Pancreas (tissue), 10 donors: ENCODE results near the gene PCGF2. TPM values are rescaled to one million over a fixed set of nuclear protein-coding genes. Genes with fewer than 3 reads are reported as not detected.
A peak's percentile ranks its signal among the peaks of the same experiment; 100 is the strongest.

ENCODE experiments used
- ATAC-seq, 4 donors: fragments of 200-7000 bp; cut with Tn5 transposase; one replicate each; pipeline versions ENCODE4 v1.8.0 to v1.9.1; 2020; ENCODE audit warnings: mild to moderate bottlenecking in 4 of 4, moderate library complexity in 4 of 4
- DNase-seq, 6 donors: peaks; one replicate each; pipeline ENCODE4 v3.0.0-alpha.2; 2020
- FAIRE-seq: peaks from 2 replicates; lab custom pipeline; 2012; peaks lifted over from hg19 to GRCh38; lab: Jason Lieb, UNC
- H3K27ac ChIP-seq, 4 donors: fragments of 200-600 bp; sonication (generic); 1 replicate in 3 of 4; 2 replicates in 1 of 4; pipeline versions ENCODE4 v1.5.0 to v1.8.0; 2020
- H3K27me3 ChIP-seq, 4 donors: fragments of 200-600 bp; one replicate each; pipeline ENCODE4 v1.8.0; 2021
- H3K36me3 ChIP-seq, 3 donors: fragments of 200-600 bp; sonication (generic) in 1 of 3; one replicate each; pipeline versions ENCODE4 v1.5.0 to v1.8.0; 2020 to 2021
- H3K4me1 ChIP-seq, 3 donors: fragments of 200-600 bp; one replicate each; pipeline ENCODE4 v1.8.0; 2021
- H3K4me3 ChIP-seq, 4 donors: fragments of 200-600 bp; sonication (generic) in 2 of 4; one replicate each; pipeline versions ENCODE4 v1.5.0 to v1.8.0; 2020 to 2021
- H3K9me3 ChIP-seq, 4 donors: fragments of 200-600 bp; one replicate each; pipeline ENCODE4 v1.8.0; 2021
- WGBS, 2 donors: extraction: QIAGEN DNeasy Blood & Tissue Kit; methylation state at CpG; one replicate each; pipeline ENCODE4 v1.1.7; 2013; 5-methylcytosine and 5-hydroxymethylcytosine counted together
- intact Hi-C, 3 donors: fragments of 100-400 bp; cut with DNase I; formaldehyde crosslinking; loops; one replicate each; pipeline versions ENCODE4 v1.11.1 to v1.14.2; 2022
- polyA plus RNA-seq, 2 donors: library from polyadenylated mRNA; stranded (reverse); fragments of 200-250 nt; gene quantifications; one replicate each; pipeline ENCODE4 v1.2.3, GENCODE V29; 2013
- total RNA-seq, 6 donors: library from RNA; stranded (reverse); fragmentation: NEBNext Ultra II Directional in 4 of 6; extraction: Animal tissue kit (Norgen Biotek cat#: 25700) in 4 of 6; gene quantifications; one replicate each; pipeline versions ENCODE4 v1.2.1 to v1.2.4, GENCODE V29; 2021 to 2023
- TF ChIP-seq, protein P1 (sequence below), 4 donors: fragments of 200-600 bp; sonication (generic) in 3 of 4; IDR thresholded peaks; one replicate each; pipeline versions ENCODE4 v1.5.0 to v1.8.0; 2021; ENCODE audit warnings: antibody characterized with exemption in 4 of 4
- donor health status: healthy with polysubstance abuse.
- donor health status: DM: no; HTN: no; CAD: no; lungs with moderate emphysema.
- donor health status: DM: no; HTN: no; CAD: no.
- donor health status: control.
- donor health status: control.
- donor health status: Bipolar disorder and iron deficiency.
- donor health status: DM: yes; HTN: yes; CAD: no.
- donor health status: DM: no; HTN: no; CAD: no.
- donor health status: DM: no; HTN: no; CAD: no.
- donor health status: DM: yes; HTN: yes; CAD: no.

PCGF2 gene
- total and polyA plus RNA-seq, 8 donors: 12.9 to 39.6 (median 22.1) TPM

DNA sequence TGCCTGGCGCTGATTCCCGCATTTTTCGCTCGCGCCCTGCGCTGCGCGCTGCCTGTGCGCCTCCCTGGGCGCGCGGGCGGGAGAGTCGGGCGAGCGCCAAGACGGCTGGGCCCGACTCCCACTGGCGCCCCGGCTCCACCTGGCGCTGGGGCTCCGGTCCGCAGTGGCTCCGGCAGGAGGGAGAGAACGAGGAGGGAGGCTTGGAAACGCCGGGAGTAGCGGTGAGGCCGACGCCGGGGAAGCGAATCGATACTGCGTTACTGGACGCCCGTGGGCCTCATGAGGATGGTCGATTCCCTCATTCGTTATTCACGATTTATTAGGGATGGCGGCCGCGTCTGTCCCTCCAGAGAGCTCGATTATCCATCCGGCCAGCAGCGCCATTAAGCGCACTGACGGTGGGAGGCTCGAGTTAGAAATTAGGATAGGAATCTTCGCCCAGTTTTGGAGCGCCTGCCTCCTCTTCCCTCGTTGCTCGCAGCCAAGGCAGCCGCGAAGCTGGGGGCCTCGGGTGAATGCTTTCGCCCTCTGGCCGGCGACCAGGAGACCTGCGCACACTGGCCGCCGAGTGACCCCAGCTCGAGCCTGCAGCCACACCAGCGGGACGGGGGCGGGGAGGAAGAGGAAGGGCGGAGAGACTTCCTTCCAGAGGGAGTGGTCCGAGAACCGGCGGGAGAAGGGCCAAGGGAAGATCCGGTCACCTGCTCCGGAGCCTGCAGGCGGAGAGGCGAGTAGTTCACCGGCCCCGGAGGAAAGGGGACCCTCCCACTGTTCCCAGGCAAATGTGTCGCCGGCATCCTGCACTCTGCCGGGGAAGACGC, 1.3 kb upstream of the PCGF2 start:
- H3K36me3 ChIP-seq: no peaks in the 10 kb centered on the region
- peak overlapping the region; percentile 78 to 84 (median 80) for H3K4me3 ChIP-seq
- DNase-seq: peak; percentile 70 to 87 (median 80)
- no peak for FAIRE-seq
- H3K9me3 ChIP-seq: no peaks in the 10 kb centered on the region
- TF ChIP-seq, protein P1, sequence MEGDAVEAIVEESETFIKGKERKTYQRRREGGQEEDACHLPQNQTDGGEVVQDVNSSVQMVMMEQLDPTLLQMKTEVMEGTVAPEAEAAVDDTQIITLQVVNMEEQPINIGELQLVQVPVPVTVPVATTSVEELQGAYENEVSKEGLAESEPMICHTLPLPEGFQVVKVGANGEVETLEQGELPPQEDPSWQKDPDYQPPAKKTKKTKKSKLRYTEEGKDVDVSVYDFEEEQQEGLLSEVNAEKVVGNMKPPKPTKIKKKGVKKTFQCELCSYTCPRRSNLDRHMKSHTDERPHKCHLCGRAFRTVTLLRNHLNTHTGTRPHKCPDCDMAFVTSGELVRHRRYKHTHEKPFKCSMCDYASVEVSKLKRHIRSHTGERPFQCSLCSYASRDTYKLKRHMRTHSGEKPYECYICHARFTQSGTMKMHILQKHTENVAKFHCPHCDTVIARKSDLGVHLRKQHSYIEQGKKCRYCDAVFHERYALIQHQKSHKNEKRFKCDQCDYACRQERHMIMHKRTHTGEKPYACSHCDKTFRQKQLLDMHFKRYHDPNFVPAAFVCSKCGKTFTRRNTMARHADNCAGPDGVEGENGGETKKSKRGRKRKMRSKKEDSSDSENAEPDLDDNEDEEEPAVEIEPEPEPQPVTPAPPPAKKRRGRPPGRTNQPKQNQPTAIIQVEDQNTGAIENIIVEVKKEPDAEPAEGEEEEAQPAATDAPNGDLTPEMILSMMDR (IDR thresholded peaks at IDR 0.05): no peak
- ATAC-seq: peak; percentile 29 to 44 (median 34)
- WGBS, 2 donors: 0 to 1% methylated on average over 77 to 79 of the region's 79 CpGs
- no peaks in the 10 kb centered on the region for H3K27me3 ChIP-seq
- intact Hi-C loops: no loop called here
- H3K4me1 ChIP-seq: peaks cover 4 to 14% (median 9%) of the 10 kb centered on the region in 3 donors
- peak overlapping the region; percentile 61 to 85 (median 71) for H3K27ac ChIP-seq

DNA sequence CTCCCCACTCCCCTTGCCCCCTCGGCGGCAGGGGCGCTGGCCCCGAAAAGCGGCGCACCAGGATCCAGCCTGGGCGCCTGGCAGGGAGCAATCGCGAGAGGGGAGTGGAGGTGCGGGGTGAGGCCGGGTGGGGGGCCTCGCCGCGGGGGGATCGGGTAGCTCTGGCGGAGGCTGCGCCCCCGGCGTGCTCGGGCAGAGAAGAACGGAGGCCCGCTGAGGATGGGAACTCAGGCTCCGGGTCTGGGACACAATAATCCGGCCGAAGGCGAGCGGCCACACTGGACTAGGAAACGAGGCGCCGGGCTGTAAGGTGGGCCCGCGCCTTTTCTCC, 721 bp upstream of the PCGF2 start:
- H3K27me3 ChIP-seq: no peaks in the 10 kb centered on the region
- intact Hi-C loops: no loop called here
- FAIRE-seq: no peak
- peak overlapping the region; percentile 78 to 84 (median 80) for H3K4me3 ChIP-seq
- DNase-seq: peak in 1 of 6 donors; percentile 80
- no peak for ATAC-seq
- TF ChIP-seq, protein P1 (IDR thresholded peaks at IDR 0.05): no peak
- 1% methylated on average over 27 to 32 of the region's 32 CpGs for WGBS, 2 donors
- no peaks in the 10 kb centered on the region for H3K36me3 ChIP-seq
- H3K9me3 ChIP-seq: no peaks in the 10 kb centered on the region
- peaks cover 5 to 16% (median 7%) of the 10 kb centered on the region in 3 donors for H3K4me1 ChIP-seq
- H3K27ac ChIP-seq: peak overlapping the region; percentile 61 to 85 (median 71)

DNA sequence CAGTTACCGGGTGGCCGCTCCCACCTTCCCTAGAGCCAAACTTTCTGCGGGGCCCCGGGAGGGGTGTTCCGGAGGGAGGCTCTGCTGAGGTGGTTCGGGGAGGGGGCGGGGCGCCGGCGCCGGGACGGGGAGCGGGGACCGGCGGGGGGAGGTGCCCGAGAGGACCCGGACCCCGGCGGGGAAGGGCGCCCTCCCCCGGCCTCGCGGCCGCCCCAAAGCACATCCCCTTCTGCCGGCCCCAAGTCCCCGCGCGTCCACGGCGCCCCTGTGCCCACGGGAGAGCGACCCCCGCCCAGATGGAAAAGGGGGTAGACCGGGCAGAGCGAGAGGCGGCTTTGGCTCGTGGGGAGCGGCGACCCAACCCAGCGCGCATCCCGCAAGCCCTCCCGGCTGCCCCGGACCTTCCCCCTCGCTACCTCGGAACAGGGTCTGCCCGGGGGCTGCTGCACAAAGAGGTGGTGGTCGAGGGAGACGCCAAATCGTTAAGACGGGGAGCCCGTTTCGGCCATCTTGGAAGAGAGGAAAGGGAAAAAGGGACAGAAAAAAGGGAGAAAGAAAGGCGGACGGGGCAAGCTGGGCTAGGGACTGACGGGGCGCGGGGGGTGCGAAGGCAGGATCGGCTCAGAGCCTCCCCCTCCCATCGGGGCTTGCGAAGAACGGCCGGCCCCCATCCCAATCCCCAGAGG, 530 bp downstream of the PCGF2 start:
- no peaks in the 10 kb centered on the region for H3K27me3 ChIP-seq
- H3K36me3 ChIP-seq: no peaks in the 10 kb centered on the region
- 1 to 2% methylated on average over 49 to 64 of the region's 64 CpGs for WGBS, 2 donors
- peak overlapping the region; percentile 48 to 85 (median 70) for H3K27ac ChIP-seq
- FAIRE-seq (no peak), ATAC-seq (peak in 1 of 4 donors; percentile 11), DNase-seq (peak in 5 of 6 donors; percentile 45 to 85 (median 76))
- H3K4me1 ChIP-seq: peaks cover 13 to 23% (median 16%) of the 10 kb centered on the region in 3 donors
- intact Hi-C loops: no loop called here
- TF ChIP-seq, protein P1 (IDR thresholded peaks at IDR 0.05): no peak
- no peaks in the 10 kb centered on the region for H3K9me3 ChIP-seq
- H3K4me3 ChIP-seq: peak overlapping the region; percentile 78 to 84 (median 80)

DNA sequence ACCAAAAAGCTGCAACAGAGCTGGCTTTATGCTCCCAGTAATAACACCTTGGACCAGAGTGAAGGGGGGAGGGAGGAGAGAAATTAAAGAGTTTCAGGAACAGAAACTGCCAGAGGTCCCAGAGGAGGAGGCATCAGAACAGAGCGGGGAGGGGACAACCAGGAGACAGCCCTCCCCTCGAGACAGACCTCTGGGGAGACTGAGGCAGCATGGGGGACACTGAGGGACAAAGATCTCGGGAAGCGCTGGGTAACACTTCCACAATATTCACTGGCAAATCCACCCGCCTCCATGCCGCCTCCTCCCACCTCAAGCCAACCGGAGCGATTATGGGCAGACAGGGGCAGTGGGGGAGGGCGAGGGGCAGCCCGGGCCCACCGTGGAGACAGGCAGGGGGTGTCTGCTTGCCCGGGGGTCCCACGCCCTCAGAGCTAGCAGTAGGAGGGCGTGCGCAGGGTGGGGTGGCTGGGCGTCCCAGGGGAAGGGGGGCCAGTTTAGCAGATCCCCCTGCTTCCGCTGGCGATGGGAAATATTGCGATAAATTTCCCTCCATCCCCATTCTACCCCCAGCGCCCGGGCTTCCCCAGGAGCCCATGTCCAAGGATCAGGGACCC, 1.2 kb downstream of the PCGF2 start:
- Histone ChIP-seq H3K27ac (peak overlapping the region; percentile 48 to 85 (median 70)), H3K27me3 (no peaks in the 10 kb centered on the region), H3K9me3 (no peaks in the 10 kb centered on the region), H3K4me3 (peak overlapping the region; percentile 78 to 84 (median 80)), H3K4me1 (peaks cover 20 to 29% (median 21%) of the 10 kb centered on the region in 3 donors), H3K36me3 (no peaks in the 10 kb centered on the region)
- TF ChIP-seq, protein P1 (IDR thresholded peaks at IDR 0.05): no peak
- no peak for ATAC-seq
- no peak for FAIRE-seq
- WGBS, 2 donors: 3 to 5% methylated on average over 16 to 21 of the region's 21 CpGs
- DNase-seq: peak in 2 of 6 donors; percentile 56 to 68
- intact Hi-C loops: no loop called here
